Cerebellar nuclear complex (tissue), 1 donor: ENCODE data around the gene CERS6.
"Not testable (repeated sequence)": the region's sequence is repeated elsewhere in the genome, so short reads cannot be mapped to it uniquely, and the experiment has no call there.

Experiments used
- DNase-seq, 2 experiments: peaks; one replicate each; lab custom pipeline; 2025; lab: John Stamatoyannopoulos, UW

Gene CERS6

GRCh38 chr2:168773719-168774521, 317.8 kb downstream of the CERS6 start:
- DNase-seq, result no peak

GRCh38 chr2:168775837-168776236, 319.8 kb downstream of the CERS6 start:
- DNase-seq, result no peak

- no peak for DNase-seq
Measured at GRCh38 chr2:168780669-168781071, 324.6 kb downstream of the CERS6 start.

GRCh38 chr2:168781191-168781817, 325.2 kb downstream of the CERS6 start:
- no peak for DNase-seq

GRCh38 chr2:168782271-168782670, 326.2 kb downstream of the CERS6 start:
- DNase-seq, result no peak

- DNase-seq, result no peak
Measured at GRCh38 chr2:168784993-168785392, 328.9 kb downstream of the CERS6 start.

GRCh38 chr2:168787098-168787781, 331.2 kb downstream of the CERS6 start:
- no peak for DNase-seq

GRCh38 chr2:168787782-168788376, 331.8 kb downstream of the CERS6 start:
- DNase-seq, result no peak

- no peak for DNase-seq
Measured at GRCh38 chr2:168789776-168790175, 333.7 kb downstream of the CERS6 start.

GRCh38 chr2:168790226-168790902, 334.3 kb downstream of the CERS6 start:
- DNase-seq, result no peak

GRCh38 chr2:168791140-168791539, 335.1 kb downstream of the CERS6 start:
- not testable (repeated sequence) for DNase-seq

GRCh38 chr2:168793596-168793995, 337.5 kb downstream of the CERS6 start:
- no peak for DNase-seq

- DNase-seq, result no peak
Measured at GRCh38 chr2:168794968-168795367, 338.9 kb downstream of the CERS6 start.

- DNase-seq, result no peak
Measured at GRCh38 chr2:168796090-168796577, 340.1 kb downstream of the CERS6 start.

- DNase-seq, result no peak
Measured at GRCh38 chr2:168796583-168797285, 340.7 kb downstream of the CERS6 start.

- no peak for DNase-seq
Measured at GRCh38 chr2:168797286-168797655, 341.2 kb downstream of the CERS6 start.

GRCh38 chr2:168798076-168798887, 342.2 kb downstream of the CERS6 start:
- DNase-seq, result no peak

GRCh38 chr2:168798888-168799410, 342.9 kb downstream of the CERS6 start:
- DNase-seq, result no peak

GRCh38 chr2:168801471-168801870, 345.4 kb downstream of the CERS6 start:
- DNase-seq, result no peak
